WERI-Rb-1 (cell line): ENCODE results near the gene SHISA6.
A peak's percentile ranks its signal among the peaks of the same experiment; 100 is the strongest.

Experiments used
- DNase-seq: peaks from one replicate; pipeline ENCODE4 v3.0.0-alpha.2; 2020
- H3K27ac ChIP-seq: fragments of 250-450 bp; sonication (Bioruptor Pico); 2 replicates; pipeline ENCODE4 v1.5.1; 2020; ENCODE audit warnings: mild to moderate bottlenecking, moderate library complexity
- H3K27me3 ChIP-seq: fragments of 250-450 bp; sonication (Bioruptor Pico); 2 replicates; pipeline ENCODE4 v1.5.1; 2021; ENCODE audit warnings: mild to moderate bottlenecking, low read depth, moderate library complexity; ENCODE audit not compliant: insufficient read depth, severe bottlenecking
- H3K36me3 ChIP-seq: fragments of 250-450 bp; sonication (Bioruptor Pico); 2 replicates; pipeline ENCODE4 v1.5.1; 2020; ENCODE audit warnings: mild to moderate bottlenecking, moderate library complexity
- H3K4me3 ChIP-seq: 2 replicates; pipeline ENCODE4 v1.5.1; 2011; ENCODE audit warnings: low read depth, mild to moderate bottlenecking, control low read depth, low read length
- H3K9me3 ChIP-seq: fragments of 250-450 bp; sonication (Bioruptor Pico); 2 replicates; pipeline ENCODE4 v1.5.1; 2021; ENCODE audit warnings: mild to moderate bottlenecking, moderate library complexity; ENCODE audit not compliant: severe bottlenecking
- TF ChIP-seq, protein P1 (sequence below): IDR thresholded peaks from 2 replicates; pipeline ENCODE4 v1.5.1; 2011; ENCODE audit warnings: low read depth, mild to moderate bottlenecking, control low read depth, inconsistent platforms, low read length

The SHISA6 gene

DNA sequence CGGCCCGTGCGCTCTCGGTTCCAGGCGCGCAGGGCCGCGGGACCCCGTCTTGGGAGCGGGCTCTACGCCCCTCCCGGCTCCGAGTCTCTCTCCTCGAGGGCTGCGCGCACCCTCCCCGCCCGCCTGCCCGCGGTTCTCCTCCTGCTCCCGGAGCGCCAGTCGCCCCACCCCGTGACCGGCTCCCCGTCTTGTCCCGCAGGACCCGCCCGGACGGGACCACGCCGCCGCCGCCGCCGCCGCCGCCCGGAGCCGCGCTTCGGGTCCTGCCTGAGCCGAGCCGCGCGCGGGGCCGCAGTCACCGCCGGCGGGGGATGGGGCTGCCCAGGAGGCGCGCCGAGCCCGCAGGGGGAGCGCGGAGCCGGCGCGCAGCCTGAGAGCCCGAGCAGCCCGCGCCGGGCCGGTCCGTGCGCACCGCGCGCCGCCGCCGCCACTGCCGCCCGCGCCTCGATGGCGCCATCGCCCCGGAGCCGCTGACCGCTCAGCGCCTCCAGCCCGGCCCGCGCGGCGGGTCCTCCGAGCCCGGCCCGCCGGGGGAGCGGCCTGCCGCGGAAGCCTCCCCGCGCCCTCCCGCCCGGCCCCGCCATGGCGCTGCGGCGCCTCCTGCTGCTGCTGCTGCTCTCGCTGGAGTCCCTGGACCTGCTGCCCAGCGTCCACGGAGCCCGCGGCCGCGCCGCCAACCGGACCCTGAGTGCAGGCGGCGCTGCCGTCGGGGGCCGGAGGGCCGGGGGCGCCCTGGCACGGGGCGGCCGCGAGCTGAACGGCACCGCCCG lies at the start of gene SHISA6:
TSS of gene SHISA6 (plus strand) at position 373 of the 770 bp plus-strand sequence.
- Histone ChIP-seq H3K4me3 (peak within 1 kb of the TSS; percentile 36), H3K36me3 (no peaks in the 10 kb centered on the region), H3K27ac (no peak within 1 kb of the TSS), H3K9me3 (peaks cover 3% of the 10 kb centered on the region), H3K27me3 (peaks cover 57% of the 10 kb centered on the region)
- TF ChIP-seq, protein P1, sequence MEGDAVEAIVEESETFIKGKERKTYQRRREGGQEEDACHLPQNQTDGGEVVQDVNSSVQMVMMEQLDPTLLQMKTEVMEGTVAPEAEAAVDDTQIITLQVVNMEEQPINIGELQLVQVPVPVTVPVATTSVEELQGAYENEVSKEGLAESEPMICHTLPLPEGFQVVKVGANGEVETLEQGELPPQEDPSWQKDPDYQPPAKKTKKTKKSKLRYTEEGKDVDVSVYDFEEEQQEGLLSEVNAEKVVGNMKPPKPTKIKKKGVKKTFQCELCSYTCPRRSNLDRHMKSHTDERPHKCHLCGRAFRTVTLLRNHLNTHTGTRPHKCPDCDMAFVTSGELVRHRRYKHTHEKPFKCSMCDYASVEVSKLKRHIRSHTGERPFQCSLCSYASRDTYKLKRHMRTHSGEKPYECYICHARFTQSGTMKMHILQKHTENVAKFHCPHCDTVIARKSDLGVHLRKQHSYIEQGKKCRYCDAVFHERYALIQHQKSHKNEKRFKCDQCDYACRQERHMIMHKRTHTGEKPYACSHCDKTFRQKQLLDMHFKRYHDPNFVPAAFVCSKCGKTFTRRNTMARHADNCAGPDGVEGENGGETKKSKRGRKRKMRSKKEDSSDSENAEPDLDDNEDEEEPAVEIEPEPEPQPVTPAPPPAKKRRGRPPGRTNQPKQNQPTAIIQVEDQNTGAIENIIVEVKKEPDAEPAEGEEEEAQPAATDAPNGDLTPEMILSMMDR: peak; percentile 37
- peak; percentile 38 for DNase-seq

DNA sequence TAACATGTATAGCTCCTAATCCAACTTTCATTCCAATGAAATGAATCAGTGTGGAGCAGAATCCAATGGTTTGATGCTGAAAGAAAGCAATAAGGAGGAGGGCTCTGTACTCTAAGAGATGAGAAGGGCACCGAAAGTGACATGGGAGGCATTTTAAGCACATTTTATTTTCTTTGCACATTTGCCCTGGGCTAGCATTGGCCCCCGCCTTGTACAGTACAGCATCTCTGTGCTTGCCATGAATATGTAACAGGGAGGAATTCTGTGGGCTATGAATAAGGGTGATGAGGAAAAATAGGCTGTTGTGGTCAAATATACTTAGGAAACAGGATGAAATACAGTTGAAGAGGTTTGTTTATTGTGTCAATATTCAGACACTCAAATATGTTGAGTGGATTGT lies 45.2 kb upstream of the SHISA6 start:
- H3K4me3 ChIP-seq: no peak overlapping the region
- H3K27me3 ChIP-seq: no peaks in the 10 kb centered on the region
- TF ChIP-seq, protein P1: no peak
- H3K36me3 ChIP-seq: no peaks in the 10 kb centered on the region
- no peaks in the 10 kb centered on the region for H3K9me3 ChIP-seq
- DNase-seq: no peak
- no peak overlapping the region for H3K27ac ChIP-seq

DNA sequence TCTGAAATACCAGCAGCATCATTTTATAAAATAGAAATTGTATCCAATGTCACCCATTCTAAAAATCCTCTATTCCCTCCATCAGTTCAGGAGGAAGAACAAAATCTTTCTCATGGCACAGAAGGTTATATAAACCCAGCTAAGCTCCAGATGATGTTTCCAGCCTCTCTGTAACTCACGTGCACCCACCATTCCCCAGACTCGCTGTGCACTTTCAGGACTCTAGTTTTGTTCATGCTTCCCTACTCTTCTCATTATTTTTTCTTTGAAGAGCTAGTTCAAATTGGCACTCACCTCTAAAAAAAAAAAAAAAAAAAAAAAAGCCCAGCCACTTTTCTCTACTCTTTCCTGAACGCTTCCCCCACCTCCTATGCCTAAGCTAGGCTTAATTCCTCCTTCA lies 36.0 kb upstream of the SHISA6 start:
- no peaks in the 10 kb centered on the region for H3K27me3 ChIP-seq
- TF ChIP-seq, protein P1: no peak
- no peak overlapping the region for H3K27ac ChIP-seq
- H3K9me3 ChIP-seq: no peaks in the 10 kb centered on the region
- H3K4me3 ChIP-seq: no peak overlapping the region
- no peaks in the 10 kb centered on the region for H3K36me3 ChIP-seq
- DNase-seq: no peak

DNA sequence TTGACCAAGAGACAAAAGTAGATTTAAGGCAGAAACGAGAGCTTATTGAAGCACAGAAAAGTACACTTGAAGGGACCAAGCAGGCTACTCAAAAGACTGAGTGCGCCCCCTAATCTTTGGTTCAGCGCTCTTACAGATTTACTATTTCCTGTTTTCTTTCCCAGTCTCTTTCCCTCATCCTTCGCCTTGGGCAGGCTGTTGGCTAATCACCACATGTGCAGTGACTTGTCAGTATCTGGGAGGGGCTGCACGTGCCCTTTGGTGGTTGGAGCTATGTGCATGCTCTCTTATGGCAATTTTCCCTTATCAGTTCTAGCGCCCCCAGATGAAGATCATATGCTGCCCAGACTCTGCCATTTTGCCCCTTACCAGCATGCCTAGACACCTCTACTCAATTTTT lies 35.4 kb upstream of the SHISA6 start:
- DNase-seq: no peak
- Histone ChIP-seq H3K36me3 (no peaks in the 10 kb centered on the region), H3K27me3 (no peaks in the 10 kb centered on the region), H3K4me3 (no peak overlapping the region), H3K9me3 (no peaks in the 10 kb centered on the region), H3K27ac (no peak overlapping the region)
- TF ChIP-seq, protein P1: no peak

DNA sequence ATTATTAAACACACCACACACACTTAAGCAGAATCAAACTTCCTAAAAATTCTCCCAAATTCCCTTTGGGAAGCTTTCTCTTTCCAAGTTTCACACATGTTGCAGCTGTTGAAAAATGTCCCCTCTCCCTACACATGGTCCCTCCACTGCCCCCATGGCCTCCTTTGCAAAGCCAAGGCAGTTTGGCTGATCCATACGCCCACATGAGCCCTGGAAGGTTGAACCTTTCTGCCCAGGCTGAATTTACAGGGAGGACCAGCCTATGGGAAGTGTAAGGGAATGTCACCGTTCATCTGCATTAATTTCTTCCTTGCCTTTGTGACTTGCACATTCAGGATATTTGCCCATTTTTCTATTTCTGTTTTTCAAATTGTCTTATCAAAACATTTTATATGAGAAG lies 31.1 kb upstream of the SHISA6 start:
- TF ChIP-seq, protein P1: no peak
- no peaks in the 10 kb centered on the region for H3K36me3 ChIP-seq
- DNase-seq: no peak
- no peak overlapping the region for H3K4me3 ChIP-seq
- no peak overlapping the region for H3K27ac ChIP-seq
- no peaks in the 10 kb centered on the region for H3K27me3 ChIP-seq
- no peaks in the 10 kb centered on the region for H3K9me3 ChIP-seq

DNA sequence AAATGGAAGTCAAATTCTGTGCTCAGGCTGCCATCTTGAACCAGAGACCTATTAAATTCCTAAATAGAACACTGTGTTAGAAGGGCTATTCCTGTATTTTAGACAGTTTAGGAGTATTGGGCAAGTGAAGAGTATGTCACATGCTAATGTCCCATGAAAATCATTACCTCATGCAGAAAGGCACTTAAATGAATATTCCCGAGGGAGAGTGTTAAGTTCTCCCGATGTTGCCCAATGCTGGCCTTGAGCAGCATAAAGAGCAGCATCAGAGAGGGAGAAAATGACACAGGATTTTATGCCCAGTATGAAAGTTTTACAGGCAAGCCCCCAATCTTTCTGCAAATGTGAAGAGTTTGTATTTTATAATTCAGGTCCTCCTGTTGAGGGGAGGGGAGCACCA lies 28.2 kb upstream of the SHISA6 start:
- Histone ChIP-seq H3K27ac (no peak overlapping the region), H3K9me3 (no peaks in the 10 kb centered on the region), H3K4me3 (no peak overlapping the region), H3K27me3 (no peaks in the 10 kb centered on the region), H3K36me3 (no peaks in the 10 kb centered on the region)
- TF ChIP-seq, protein P1: no peak
- no peak for DNase-seq
